GM19099 (cell line): Measurements from ENCODE around the gene CTSW.

Experiments used
- POLR2A ChIP-seq: IDR thresholded peaks from 3 replicates; pipeline ENCODE4 v1.6.1; 2011; ENCODE audit warnings: low read depth; ENCODE audit not compliant: insufficient read length; ENCODE audit errors: extremely low read depth

The CTSW gene

GRCh38 chr11:65917434-65918210 lies 38.0 kb downstream of the CTSW start:
- no peak for TF ChIP-seq POLR2A

GRCh38 chr11:65918211-65919140 lies 38.8 kb downstream of the CTSW start, which contains the start of gene C11orf68:
Gene C11orf68 (minus strand): TSS chr11:65919062. CDS start chr11:65919031, 31 bp downstream.
- TF ChIP-seq POLR2A: peak; percentile 82

GRCh38 chr11:65919141-65919572 lies 39.5 kb downstream of the CTSW start, which contains the start of gene DRAP1:
Gene DRAP1 (plus strand): TSS chr11:65919426. CDS start chr11:65919502, 76 bp downstream.
- TF ChIP-seq POLR2A: no peak

- peak; percentile 22 for TF ChIP-seq POLR2A
Measured at GRCh38 chr11:65919573-65920371, 40.1 kb downstream of the CTSW start.

- TF ChIP-seq POLR2A: no peak
Measured at GRCh38 chr11:65920372-65920802, 40.8 kb downstream of the CTSW start.

GRCh38 chr11:65921033-65921555 lies 41.5 kb downstream of the CTSW start:
- no peak for TF ChIP-seq POLR2A

- TF ChIP-seq POLR2A: no peak
Measured at GRCh38 chr11:65921876-65922275, 42.2 kb downstream of the CTSW start.

- no peak for TF ChIP-seq POLR2A
Measured at GRCh38 chr11:65922565-65922964, 42.9 kb downstream of the CTSW start.

- TF ChIP-seq POLR2A: no peak
Measured at GRCh38 chr11:65925397-65925796, 45.8 kb downstream of the CTSW start.

- TF ChIP-seq POLR2A: peak; percentile 53
Measured at GRCh38 chr11:65927904-65928397, 48.3 kb downstream of the CTSW start.

GRCh38 chr11:65928667-65929066 lies 49.0 kb downstream of the CTSW start:
- TF ChIP-seq POLR2A: no peak

- no peak for TF ChIP-seq POLR2A
Measured at GRCh38 chr11:65931773-65932557, 52.3 kb downstream of the CTSW start.

GRCh38 chr11:65932558-65932919 lies 52.9 kb downstream of the CTSW start:
- no peak for TF ChIP-seq POLR2A
